Measurements from ENCODE around the gene TMEM109.
A peak's percentile ranks its signal among the peaks of the same experiment; 100 is the strongest.

The TMEM109 gene

DNA sequence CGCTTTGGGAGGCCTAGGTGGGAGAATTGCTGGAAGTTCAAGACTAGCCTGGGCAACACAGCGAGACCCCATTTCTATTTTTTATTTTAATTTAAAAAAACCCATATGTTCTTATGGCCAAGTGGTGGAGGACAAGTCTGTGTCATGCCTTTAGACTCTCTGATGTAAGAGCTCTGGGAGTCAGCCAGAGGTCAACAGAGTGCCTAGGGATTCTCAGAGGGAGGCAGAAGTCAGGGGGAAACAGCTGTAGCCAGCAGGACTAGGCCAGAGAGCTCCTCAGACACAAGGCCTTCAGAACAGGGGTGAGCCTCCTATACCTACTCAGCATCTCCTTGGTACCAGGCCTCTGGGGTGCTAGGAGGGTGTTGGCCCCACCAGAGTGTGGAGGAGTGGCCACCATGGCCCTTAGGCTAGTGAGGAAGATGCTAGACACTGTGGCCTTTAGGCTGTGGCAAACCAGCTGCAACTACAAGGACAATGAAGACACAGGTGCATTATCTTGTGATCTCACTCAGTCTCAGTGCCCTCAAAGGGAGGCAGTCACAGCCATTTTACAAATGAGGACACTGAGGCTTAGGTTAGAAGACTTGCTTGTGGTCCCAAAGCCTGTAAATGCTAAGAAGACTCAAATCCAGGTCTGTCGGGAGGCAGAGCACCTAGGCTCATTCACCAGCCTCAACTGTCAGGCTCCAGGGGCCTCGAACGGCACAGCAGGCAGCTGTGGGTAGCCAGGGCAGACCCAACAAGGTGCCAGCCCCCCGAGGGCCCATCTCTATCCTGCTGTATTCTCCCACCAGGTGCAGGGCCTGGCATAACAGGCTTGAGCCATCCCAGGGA is 41.6 kb upstream of the TMEM109 start (continued):
- no peak for TF ChIP-seq ELK4 (IDR thresholded peaks at IDR 0.05; ENCODE audit: borderline replicate concordance, low read depth, low read length)

- Histone ChIP-seq H3K4me1 (ENCODE audit: control insufficient read depth, insufficient read depth, low read length) (no peaks in the 10 kb centered on the region), H3K4me3 (ENCODE audit: low read depth, low read length) (no peak overlapping the region), H3K27ac (ENCODE audit: extremely low read depth, low read depth, low read length) (no peak overlapping the region), H3K36me3 (ENCODE audit: control insufficient read depth in 2 of 2, insufficient read depth in 1 of 2, low read length in 2 of 2) (peaks cover 0 to 5% of the 10 kb centered on the region in 2 experiments; a peak in 1 of 3 replicates), H3K9me3 (ENCODE audit: control insufficient read depth, insufficient read depth, low read depth, low read length) (no peaks in the 10 kb centered on the region)
- ChIA-PET POLR2A (interaction anchor here (0.7 kb wide), 1 partner anchor 1197 kb away, joined by 4 read pairs; no protein-coding TSS in a partner anchor), CTCF (interaction anchor here (0.7 to 0.9 kb wide), 3 partner anchors 31 to 86 kb away, joined by 3 to 5 read pairs (median 3); no protein-coding TSS in a partner anchor)
- TF ChIP-seq ZNF335 (tag by site-specific recombination; conservative IDR thresholded peaks at IDR 0.05), result no peak
- TF ChIP-seq, protein P1, sequence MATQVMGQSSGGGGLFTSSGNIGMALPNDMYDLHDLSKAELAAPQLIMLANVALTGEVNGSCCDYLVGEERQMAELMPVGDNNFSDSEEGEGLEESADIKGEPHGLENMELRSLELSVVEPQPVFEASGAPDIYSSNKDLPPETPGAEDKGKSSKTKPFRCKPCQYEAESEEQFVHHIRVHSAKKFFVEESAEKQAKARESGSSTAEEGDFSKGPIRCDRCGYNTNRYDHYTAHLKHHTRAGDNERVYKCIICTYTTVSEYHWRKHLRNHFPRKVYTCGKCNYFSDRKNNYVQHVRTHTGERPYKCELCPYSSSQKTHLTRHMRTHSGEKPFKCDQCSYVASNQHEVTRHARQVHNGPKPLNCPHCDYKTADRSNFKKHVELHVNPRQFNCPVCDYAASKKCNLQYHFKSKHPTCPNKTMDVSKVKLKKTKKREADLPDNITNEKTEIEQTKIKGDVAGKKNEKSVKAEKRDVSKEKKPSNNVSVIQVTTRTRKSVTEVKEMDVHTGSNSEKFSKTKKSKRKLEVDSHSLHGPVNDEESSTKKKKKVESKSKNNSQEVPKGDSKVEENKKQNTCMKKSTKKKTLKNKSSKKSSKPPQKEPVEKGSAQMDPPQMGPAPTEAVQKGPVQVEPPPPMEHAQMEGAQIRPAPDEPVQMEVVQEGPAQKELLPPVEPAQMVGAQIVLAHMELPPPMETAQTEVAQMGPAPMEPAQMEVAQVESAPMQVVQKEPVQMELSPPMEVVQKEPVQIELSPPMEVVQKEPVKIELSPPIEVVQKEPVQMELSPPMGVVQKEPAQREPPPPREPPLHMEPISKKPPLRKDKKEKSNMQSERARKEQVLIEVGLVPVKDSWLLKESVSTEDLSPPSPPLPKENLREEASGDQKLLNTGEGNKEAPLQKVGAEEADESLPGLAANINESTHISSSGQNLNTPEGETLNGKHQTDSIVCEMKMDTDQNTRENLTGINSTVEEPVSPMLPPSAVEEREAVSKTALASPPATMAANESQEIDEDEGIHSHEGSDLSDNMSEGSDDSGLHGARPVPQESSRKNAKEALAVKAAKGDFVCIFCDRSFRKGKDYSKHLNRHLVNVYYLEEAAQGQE (tag by site-specific recombination; IDR thresholded peaks at IDR 0.05), result peak; percentile 60
Measured at GRCh38 chr11:60872961-60873524, 40.9 kb upstream of the TMEM109 start.

GRCh38 chr11:60873533-60873932 is 40.4 kb upstream of the TMEM109 start:
- no peak overlapping the region for H3K4me3 ChIP-seq (ENCODE audit: low read depth, low read length)
- peaks cover 0 to 6% of the 10 kb centered on the region in 2 experiments; a peak in 1 of 3 replicates for H3K36me3 ChIP-seq (ENCODE audit: control insufficient read depth in 2 of 2, insufficient read depth in 1 of 2, low read length in 2 of 2)
- CTCF ChIA-PET, result interaction anchor here (0.9 to 1.1 kb wide), 2 partner anchors 14 to 31 kb away, joined by 3 to 5 read pairs; no protein-coding TSS in a partner anchor
- POLR2A ChIA-PET, result no interaction called here
- no peak overlapping the region for H3K27ac ChIP-seq (ENCODE audit: extremely low read depth, low read depth, low read length)
- H3K9me3 ChIP-seq (ENCODE audit: control insufficient read depth, insufficient read depth, low read depth, low read length), result no peaks in the 10 kb centered on the region
- H3K4me1 ChIP-seq (ENCODE audit: control insufficient read depth, insufficient read depth, low read length), result no peaks in the 10 kb centered on the region
- TF ChIP-seq MEIS1 (CRISPR knock-in tag; IDR thresholded peaks at IDR 0.05; ENCODE audit: borderline replicate concordance) (no peak), ZNF530 (tag by site-specific recombination; IDR thresholded peaks at IDR 0.05; ENCODE audit: low read depth) (no peak), ZNF292 (tag by site-specific recombination; IDR thresholded peaks at IDR 0.05; ENCODE audit: borderline replicate concordance, low read depth) (no peak), TRIM28 (IDR thresholded peaks at IDR 0.05; ENCODE audit: borderline replicate concordance, low read length) (no peak), ZNF560 (tag by site-specific recombination; IDR thresholded peaks at IDR 0.05; ENCODE audit: borderline replicate concordance) (no peak), ZNF585B (tag by site-specific recombination; IDR thresholded peaks at IDR 0.05) (no peak), OVOL3 (tag by site-specific recombination; IDR thresholded peaks at IDR 0.05) (no peak), PRDM1 (tag by site-specific recombination; IDR thresholded peaks at IDR 0.05) (no peak), ZNF19 (tag by site-specific recombination; IDR thresholded peaks at IDR 0.05; ENCODE audit: low read depth) (no peak), HOXC10 (CRISPR knock-in tag; IDR thresholded peaks at IDR 0.05) (no peak), WT1 (tag by site-specific recombination; IDR thresholded peaks at IDR 0.05) (no peak), ZBTB48 (tag by site-specific recombination; IDR thresholded peaks at IDR 0.05) (no peak), GLI2 (tag by site-specific recombination; IDR thresholded peaks at IDR 0.05; ENCODE audit: borderline replicate concordance, low read depth) (no peak), SETDB1 (IDR thresholded peaks at IDR 0.05; ENCODE audit: insufficient read length, low read length) (no peak), ZNF18 (tag by site-specific recombination; IDR thresholded peaks at IDR 0.05) (no peak), ZNF280C (tag by site-specific recombination; IDR thresholded peaks at IDR 0.05) (no peak), SP2 (tag by site-specific recombination; IDR thresholded peaks at IDR 0.05) (no peak)
- TF ChIP-seq, protein P2, sequence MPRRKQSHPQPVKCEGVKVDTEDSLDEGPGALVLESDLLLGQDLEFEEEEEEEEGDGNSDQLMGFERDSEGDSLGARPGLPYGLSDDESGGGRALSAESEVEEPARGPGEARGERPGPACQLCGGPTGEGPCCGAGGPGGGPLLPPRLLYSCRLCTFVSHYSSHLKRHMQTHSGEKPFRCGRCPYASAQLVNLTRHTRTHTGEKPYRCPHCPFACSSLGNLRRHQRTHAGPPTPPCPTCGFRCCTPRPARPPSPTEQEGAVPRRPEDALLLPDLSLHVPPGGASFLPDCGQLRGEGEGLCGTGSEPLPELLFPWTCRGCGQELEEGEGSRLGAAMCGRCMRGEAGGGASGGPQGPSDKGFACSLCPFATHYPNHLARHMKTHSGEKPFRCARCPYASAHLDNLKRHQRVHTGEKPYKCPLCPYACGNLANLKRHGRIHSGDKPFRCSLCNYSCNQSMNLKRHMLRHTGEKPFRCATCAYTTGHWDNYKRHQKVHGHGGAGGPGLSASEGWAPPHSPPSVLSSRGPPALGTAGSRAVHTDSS (tag by site-specific recombination; IDR thresholded peaks at IDR 0.05), result no peak

Data from HEK293 (cell line).